Measurements from ENCODE around the gene MOGAT3.

MOGAT3 gene

DNA sequence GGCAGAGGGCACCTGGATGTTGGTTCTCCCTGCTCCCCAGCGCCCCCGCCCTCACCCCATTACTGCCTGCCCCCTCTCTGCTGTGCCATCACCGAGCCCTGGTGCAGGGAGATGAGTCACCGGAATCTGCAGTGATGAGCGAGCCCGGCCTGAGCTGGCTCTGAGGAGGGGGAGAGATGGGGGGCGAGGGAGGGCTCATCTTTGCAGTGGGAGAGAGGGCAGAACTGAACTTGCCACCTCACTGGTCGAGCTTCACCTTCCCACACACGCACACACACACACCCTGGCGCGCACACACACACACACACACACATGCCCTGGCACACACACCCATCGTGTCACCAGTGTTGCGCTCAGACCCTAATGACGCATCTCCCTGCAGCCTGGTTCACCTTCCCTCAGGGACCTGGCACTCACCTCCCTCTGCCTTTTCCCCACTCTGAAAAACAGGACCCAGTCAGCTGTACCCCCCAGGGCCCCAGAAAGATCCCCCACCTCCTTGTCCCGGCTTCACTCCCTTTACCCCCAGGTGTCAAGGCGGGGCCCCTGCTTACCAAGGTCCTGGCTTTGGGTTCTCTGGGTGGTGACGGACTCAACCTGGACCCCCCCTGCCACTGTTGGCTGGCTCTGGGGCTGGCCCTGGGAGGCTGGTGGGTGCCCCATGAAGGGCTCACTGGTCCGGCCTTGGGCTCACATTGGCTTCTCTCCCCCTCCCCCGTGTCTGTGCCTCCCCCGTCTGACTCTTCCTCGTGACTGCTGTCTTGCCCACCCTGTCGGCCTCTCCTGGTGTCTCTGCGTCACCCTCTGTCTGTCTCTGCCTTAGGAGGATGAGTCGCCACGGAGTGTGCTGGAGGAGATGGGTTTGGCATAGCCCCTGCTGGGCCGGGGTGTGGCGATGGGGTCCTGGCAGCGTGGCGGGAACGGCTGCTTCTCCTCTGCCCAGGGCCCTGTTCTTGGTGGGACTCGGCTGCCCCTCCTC lies 40.9 kb downstream of the MOGAT3 start:
- no peak for DNase-seq

DNA sequence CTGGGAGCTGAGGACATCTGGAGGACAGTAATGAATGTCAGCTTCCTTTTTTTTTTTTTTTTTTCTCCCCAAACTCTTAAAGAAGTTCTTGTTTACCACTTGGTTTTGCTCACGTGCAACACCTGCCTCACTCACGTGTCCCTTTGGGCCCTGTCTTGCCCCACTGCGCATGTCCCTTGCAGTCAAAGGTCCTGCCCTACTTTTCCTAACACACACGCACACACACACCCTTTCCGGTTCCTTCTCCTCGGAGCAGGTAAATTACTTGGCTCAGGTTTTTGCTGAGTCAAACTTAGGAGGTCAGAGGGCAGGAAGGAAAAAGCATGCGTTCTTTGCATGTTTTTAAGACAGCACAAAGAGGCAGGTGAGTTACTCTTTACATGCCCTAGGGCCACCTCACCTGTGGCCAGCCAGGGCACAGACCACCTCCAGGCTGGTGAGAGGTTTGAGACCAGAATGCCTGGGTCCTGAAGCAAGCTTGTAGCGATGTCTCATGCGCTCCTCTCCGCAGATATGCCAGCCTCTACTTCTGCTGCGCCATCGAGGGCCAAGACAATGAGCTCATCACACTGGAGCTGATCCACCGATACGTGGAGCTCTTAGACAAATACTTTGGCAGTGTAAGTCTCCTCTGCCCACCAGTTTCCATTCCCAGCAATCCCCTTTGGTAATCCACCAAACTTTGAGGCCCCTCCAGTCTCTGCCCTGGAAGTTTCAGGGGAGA lies 43.8 kb downstream of the MOGAT3 start:
- DNase-seq, result no peak

DNA sequence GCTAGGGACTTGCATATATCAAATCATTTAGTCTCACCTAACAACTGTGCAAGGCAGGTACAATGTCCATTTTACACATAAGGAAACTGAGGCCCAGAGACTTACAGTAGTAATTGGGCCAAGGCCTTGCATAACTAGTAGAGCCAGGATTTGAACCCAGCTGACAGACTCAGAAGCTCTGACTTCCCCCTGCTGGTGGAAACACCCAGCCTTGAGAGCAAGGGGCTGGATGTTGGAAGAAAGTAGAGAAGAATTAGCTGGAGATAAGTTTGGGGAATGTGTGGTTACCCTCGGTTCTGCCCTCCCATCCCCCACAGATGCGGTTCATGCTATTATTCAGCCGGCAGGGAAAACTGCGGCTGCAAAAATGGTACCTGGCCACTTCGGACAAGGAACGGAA lies 44.6 kb downstream of the MOGAT3 start:
- no peak for DNase-seq

DNA sequence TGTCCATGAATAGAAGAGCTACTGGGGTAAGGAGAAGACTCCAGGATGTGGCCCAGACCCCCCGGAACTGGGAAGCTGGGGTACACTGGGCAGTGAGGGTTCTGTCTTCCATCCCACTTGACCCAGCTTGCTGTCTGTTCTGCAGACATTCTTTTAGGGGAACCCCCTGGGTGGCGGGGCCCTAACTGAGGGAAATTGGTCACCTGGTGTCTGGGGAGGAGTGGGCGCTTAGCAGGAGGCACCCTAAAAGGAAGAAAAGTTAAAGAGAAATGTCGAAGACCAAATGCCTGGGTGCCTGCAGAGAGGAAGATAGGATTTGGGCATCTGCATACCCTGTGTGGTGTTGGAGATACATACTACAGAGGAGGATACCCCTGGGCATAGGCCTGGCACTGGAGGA lies 45.5 kb downstream of the MOGAT3 start:
- DNase-seq, result no peak

- DNase-seq, result peak in 1 of 2 experiments; percentile 58
These were observed 46.1 kb downstream of the MOGAT3 start for GRCh38 chr7:101154693-101155102.

DNA sequence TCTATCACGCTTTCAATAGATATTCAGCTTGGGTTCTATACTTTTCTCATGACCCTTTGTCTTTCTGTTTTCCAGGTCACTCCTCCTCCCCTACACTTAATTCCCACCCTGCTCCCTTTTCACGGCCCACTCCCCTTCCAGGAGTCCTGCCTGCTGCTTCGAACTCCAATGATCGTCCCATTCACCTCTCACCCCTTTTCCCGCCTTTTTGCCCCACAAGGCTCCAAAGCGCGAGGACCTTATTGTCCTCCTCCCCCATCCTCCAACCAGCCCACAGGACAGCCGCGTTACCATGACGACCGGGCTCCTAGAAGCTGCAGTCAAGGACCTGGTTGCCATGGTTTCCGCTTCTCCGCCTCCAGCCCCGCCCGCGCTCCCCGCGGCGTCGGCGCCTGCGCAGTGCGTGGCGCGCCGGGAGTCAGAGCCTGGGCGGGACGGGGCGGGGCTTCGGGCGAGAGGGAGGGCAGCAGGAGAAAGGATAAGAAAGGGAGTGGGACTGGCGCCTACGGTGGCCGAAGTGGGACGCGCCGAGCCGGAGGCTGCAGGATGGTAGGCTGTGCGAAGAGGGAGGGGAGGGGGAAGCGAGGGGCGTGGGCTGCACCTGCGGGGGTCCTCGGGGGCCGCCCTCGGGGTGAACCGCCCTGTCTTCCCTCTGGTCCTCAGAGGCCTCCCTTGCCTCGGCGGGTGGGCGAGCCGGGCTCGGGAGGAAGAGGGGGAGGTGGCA lies 46.7 kb downstream of the MOGAT3 start, which contains the start of gene AP1S1:
AP1S1 (plus strand) TSS at position 508 of the 724 bp plus-strand sequence; CDS start at position 547, 39 bp downstream.
- DNase-seq, result peak; percentile 95 to 98

DNA sequence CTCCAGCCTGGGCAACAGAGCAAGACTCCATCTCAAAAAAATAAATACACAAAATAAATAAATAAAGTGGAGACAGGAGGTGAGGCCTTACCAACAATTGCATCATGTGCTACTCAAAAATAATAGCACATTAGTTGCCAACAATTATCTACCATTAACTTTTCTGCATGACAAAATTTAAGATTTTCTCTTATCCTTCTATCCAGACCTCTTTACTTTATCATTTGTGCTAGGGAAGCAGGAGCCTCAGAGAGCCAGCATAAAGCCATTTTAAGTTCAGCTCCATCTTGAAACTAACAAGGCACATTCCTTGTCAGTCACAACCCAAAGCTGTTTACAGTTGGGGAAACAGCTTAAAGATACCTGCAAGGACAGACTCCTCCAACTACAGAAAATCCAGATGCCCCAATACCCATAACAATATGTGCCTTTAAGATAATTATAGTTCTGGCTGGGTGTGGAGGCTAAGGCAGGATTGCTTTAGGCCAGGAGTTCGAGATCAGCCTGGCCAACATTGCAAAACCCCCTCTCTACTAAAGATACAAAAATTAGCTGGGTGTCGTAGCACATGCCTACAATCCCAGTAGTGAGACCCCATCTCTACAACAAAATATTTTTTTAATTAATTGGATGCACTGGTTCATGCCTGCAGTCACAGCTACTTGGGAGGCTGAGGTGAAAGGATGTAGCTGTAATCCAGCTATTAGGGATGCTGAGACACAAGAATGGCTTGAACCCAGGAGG lies 48.8 kb downstream of the MOGAT3 start:
- no peak for DNase-seq

Measured in NCI-H526 (cell line).